Measurements from ENCODE around the gene PPP1R26. TPM values are rescaled to one million over a fixed set of nuclear protein-coding genes. Genes with fewer than 3 reads are reported as not detected.

The PPP1R26 gene
- polyA plus RNA-seq, 1 of the 3 experiments (the other 2 are of a cell fraction) = 20.1 TPM

DNA sequence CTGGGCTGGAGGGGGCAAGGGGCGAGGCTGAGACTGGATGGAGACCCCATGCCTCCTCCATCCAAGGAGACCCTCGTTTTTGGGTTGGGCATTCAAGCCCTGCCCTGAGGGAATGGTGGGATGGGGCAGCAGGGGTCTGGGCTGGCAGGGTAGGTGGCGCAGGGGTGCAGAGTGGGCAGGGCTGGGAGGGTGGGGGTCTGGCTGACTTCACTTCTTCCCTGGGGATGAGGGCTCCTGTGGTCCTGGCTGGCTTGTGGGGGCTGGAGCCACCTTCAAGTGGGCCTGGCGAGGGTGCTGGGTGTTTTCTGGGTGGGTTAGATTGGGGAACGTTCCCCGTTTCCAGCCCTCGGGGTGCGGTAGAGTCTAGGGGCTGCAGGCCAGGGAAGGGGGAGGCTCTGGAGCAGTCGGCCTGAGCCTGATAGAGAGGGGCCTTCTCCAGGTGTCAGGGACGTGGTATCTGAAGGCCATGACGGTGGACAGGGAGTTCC lies 42.1 kb downstream of the PPP1R26 start:
- H3K4me3 ChIP-seq (ENCODE audit: low read depth in 2 of 2, low read length in 1 of 2) = no peak overlapping the region
- CTCF ChIA-PET = interaction anchor here (1.6 kb wide), 1 partner anchor 17 kb away, joined by 5 read pairs; no protein-coding TSS in a partner anchor
- H4K20me1 ChIP-seq (ENCODE audit: insufficient read depth) = no peaks in the 10 kb centered on the region
- no peaks in the 10 kb centered on the region; a peak in 1 of 4 replicates for H3K4me1 ChIP-seq (ENCODE audit: control insufficient read depth in 1 of 2, insufficient read depth in 2 of 2, low read depth in 1 of 2, low read length in 1 of 2)
- H3K27ac ChIP-seq (ENCODE audit: low read depth in 2 of 2, low read length in 1 of 2) = no peak overlapping the region
- no peaks in the 10 kb centered on the region for H3K9me2 ChIP-seq
- DNase-seq = no peak
- WGBS (ENCODE audit: low lambda C conversion rate) = 59% methylated on average over 11 of the region's 11 CpGs
- H2AFZ ChIP-seq (ENCODE audit: low read depth) = no peak overlapping the region
- H3K9ac ChIP-seq = no peak overlapping the region
- no peaks in the 10 kb centered on the region for H3K9me3 ChIP-seq
- H3K27me3 ChIP-seq (ENCODE audit: insufficient read depth) = no peaks in the 10 kb centered on the region
- POLR2A ChIA-PET = no interaction called here
- no peaks in the 10 kb centered on the region for H3F3A ChIP-seq (replicated peaks; ENCODE audit: insufficient read depth)
- no peaks in the 10 kb centered on the region for H3K36me3 ChIP-seq (replicated peaks in 1 of 2; ENCODE audit: control insufficient read depth in 1 of 2, insufficient read depth in 2 of 2, low read length in 1 of 2)
- TF ChIP-seq, protein P1, sequence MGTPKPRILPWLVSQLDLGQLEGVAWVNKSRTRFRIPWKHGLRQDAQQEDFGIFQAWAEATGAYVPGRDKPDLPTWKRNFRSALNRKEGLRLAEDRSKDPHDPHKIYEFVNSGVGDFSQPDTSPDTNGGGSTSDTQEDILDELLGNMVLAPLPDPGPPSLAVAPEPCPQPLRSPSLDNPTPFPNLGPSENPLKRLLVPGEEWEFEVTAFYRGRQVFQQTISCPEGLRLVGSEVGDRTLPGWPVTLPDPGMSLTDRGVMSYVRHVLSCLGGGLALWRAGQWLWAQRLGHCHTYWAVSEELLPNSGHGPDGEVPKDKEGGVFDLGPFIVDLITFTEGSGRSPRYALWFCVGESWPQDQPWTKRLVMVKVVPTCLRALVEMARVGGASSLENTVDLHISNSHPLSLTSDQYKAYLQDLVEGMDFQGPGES (IDR thresholded peaks at IDR 0.05; ENCODE audit: low read depth, low read length) = no peak
- TF ChIP-seq TEAD4 (IDR thresholded peaks at IDR 0.05; ENCODE audit: borderline replicate concordance, insufficient read depth) (no peak), FOXJ3 (CRISPR knock-in tag; IDR thresholded peaks at IDR 0.05) (no peak), GATA2 (CRISPR knock-in tag; IDR thresholded peaks at IDR 0.05) (no peak), RXRA (IDR thresholded peaks at IDR 0.05; ENCODE audit: borderline replicate concordance, low read depth) (no peak), GABPA (IDR thresholded peaks at IDR 0.05; ENCODE audit: low read depth) (no peak), FOXM1 (IDR thresholded peaks at IDR 0.05; ENCODE audit: low read depth) (no peak), TCF12 (IDR thresholded peaks at IDR 0.05) (no peak)
- TF ChIP-seq, protein P2, sequence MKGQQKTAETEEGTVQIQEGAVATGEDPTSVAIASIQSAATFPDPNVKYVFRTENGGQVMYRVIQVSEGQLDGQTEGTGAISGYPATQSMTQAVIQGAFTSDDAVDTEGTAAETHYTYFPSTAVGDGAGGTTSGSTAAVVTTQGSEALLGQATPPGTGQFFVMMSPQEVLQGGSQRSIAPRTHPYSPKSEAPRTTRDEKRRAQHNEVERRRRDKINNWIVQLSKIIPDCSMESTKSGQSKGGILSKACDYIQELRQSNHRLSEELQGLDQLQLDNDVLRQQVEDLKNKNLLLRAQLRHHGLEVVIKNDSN (IDR thresholded peaks at IDR 0.05; ENCODE audit: borderline replicate concordance, low read depth) = no peak
- TF ChIP-seq, protein P3, sequence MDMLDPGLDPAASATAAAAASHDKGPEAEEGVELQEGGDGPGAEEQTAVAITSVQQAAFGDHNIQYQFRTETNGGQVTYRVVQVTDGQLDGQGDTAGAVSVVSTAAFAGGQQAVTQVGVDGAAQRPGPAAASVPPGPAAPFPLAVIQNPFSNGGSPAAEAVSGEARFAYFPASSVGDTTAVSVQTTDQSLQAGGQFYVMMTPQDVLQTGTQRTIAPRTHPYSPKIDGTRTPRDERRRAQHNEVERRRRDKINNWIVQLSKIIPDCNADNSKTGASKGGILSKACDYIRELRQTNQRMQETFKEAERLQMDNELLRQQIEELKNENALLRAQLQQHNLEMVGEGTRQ (IDR thresholded peaks at IDR 0.05; ENCODE audit: borderline replicate concordance, low read depth, low read length) = no peak
- H3K4me2 ChIP-seq = no peak overlapping the region
- no peaks in the 10 kb centered on the region for H3K79me2 ChIP-seq (ENCODE audit: insufficient read depth)

DNA sequence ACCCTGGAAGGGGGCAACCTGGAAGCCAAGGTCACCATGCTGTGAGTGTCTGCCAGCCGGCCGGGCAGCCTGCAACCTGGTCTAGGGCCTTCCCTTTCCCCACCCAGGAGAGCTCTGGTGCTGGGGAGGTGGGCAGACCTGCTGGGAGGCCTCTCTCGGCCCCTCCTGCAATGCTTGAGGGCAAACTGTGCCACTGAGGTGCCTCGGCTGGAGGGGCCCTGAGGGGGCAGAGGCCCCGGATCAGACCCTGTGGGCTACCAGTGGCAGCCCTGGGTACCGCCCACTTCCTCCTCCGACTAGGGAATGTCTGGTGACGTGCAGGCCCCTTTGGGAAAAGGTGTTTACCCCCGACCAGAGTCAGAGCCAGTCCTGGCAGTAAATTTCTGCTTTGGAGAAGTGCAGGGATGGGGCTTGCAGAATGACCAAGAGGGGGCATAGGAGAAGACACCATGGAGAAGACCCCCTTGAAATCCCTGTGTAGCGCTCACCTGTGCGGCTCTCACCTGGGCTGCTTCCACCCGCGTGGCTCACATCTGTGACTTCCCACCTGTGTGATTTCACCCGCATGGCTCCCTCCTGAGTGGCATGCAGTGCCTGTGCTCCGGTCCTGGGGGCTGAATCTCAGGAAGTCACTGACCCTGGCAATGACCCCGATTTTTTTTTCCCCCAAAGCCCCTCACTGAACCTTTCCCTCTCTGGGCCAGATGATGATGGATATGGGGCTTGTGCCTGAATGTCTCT lies 42.7 kb downstream of the PPP1R26 start:
- H4K20me1 ChIP-seq (ENCODE audit: insufficient read depth) = no peaks in the 10 kb centered on the region
- ChIA-PET POLR2A (no interaction called here), CTCF (interaction anchor here (1.6 kb wide), 1 partner anchor 18 kb away, joined by 5 read pairs; no protein-coding TSS in a partner anchor)
- TF ChIP-seq TEAD4 (IDR thresholded peaks at IDR 0.05; ENCODE audit: borderline replicate concordance, insufficient read depth) (no peak), CHD2 (IDR thresholded peaks at IDR 0.05; ENCODE audit: low read length, partially characterized antibody) (no peak), GATA2 (CRISPR knock-in tag; IDR thresholded peaks at IDR 0.05) (no peak), POLR2AphosphoS5 (IDR thresholded peaks at IDR 0.05; ENCODE audit: low read depth, low read length) (no peak), GABPA (IDR thresholded peaks at IDR 0.05; ENCODE audit: low read depth) (no peak), SMC3 (IDR thresholded peaks at IDR 0.05; ENCODE audit: low read depth, low read length) (no peak), ELF1 (IDR thresholded peaks at IDR 0.05) (no peak), SIN3A (IDR thresholded peaks at IDR 0.05; ENCODE audit: borderline replicate concordance, low read depth, low read length) (no peak)
- TF ChIP-seq, protein P4, sequence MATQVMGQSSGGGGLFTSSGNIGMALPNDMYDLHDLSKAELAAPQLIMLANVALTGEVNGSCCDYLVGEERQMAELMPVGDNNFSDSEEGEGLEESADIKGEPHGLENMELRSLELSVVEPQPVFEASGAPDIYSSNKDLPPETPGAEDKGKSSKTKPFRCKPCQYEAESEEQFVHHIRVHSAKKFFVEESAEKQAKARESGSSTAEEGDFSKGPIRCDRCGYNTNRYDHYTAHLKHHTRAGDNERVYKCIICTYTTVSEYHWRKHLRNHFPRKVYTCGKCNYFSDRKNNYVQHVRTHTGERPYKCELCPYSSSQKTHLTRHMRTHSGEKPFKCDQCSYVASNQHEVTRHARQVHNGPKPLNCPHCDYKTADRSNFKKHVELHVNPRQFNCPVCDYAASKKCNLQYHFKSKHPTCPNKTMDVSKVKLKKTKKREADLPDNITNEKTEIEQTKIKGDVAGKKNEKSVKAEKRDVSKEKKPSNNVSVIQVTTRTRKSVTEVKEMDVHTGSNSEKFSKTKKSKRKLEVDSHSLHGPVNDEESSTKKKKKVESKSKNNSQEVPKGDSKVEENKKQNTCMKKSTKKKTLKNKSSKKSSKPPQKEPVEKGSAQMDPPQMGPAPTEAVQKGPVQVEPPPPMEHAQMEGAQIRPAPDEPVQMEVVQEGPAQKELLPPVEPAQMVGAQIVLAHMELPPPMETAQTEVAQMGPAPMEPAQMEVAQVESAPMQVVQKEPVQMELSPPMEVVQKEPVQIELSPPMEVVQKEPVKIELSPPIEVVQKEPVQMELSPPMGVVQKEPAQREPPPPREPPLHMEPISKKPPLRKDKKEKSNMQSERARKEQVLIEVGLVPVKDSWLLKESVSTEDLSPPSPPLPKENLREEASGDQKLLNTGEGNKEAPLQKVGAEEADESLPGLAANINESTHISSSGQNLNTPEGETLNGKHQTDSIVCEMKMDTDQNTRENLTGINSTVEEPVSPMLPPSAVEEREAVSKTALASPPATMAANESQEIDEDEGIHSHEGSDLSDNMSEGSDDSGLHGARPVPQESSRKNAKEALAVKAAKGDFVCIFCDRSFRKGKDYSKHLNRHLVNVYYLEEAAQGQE (IDR thresholded peaks at IDR 0.05; ENCODE audit: low read depth, low read length) = no peak
- TF ChIP-seq, protein P5, sequence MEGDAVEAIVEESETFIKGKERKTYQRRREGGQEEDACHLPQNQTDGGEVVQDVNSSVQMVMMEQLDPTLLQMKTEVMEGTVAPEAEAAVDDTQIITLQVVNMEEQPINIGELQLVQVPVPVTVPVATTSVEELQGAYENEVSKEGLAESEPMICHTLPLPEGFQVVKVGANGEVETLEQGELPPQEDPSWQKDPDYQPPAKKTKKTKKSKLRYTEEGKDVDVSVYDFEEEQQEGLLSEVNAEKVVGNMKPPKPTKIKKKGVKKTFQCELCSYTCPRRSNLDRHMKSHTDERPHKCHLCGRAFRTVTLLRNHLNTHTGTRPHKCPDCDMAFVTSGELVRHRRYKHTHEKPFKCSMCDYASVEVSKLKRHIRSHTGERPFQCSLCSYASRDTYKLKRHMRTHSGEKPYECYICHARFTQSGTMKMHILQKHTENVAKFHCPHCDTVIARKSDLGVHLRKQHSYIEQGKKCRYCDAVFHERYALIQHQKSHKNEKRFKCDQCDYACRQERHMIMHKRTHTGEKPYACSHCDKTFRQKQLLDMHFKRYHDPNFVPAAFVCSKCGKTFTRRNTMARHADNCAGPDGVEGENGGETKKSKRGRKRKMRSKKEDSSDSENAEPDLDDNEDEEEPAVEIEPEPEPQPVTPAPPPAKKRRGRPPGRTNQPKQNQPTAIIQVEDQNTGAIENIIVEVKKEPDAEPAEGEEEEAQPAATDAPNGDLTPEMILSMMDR (IDR thresholded peaks at IDR 0.05) = no peak
- H3K4me1 ChIP-seq (ENCODE audit: control insufficient read depth in 1 of 2, insufficient read depth in 2 of 2, low read depth in 1 of 2, low read length in 1 of 2) = no peaks in the 10 kb centered on the region; a peak in 1 of 4 replicates
- WGBS (ENCODE audit: low lambda C conversion rate) = 66% methylated on average over 15 of the region's 16 CpGs
- no peak overlapping the region for H3K4me2 ChIP-seq
- no peak overlapping the region for H3K4me3 ChIP-seq (ENCODE audit: low read depth in 2 of 2, low read length in 1 of 2)
- H3K27me3 ChIP-seq (ENCODE audit: insufficient read depth) = no peaks in the 10 kb centered on the region
- H3K36me3 ChIP-seq (replicated peaks in 1 of 2; ENCODE audit: control insufficient read depth in 1 of 2, insufficient read depth in 2 of 2, low read length in 1 of 2) = no peaks in the 10 kb centered on the region
- H3K9ac ChIP-seq = no peak overlapping the region
- no peaks in the 10 kb centered on the region for H3F3A ChIP-seq (replicated peaks; ENCODE audit: insufficient read depth)
- H3K79me2 ChIP-seq (ENCODE audit: insufficient read depth) = no peaks in the 10 kb centered on the region
- no peak overlapping the region for H3K27ac ChIP-seq (ENCODE audit: low read depth in 2 of 2, low read length in 1 of 2)
- no peaks in the 10 kb centered on the region for H3K9me3 ChIP-seq
- no peak for DNase-seq
- H3K9me2 ChIP-seq = no peaks in the 10 kb centered on the region
- H2AFZ ChIP-seq (ENCODE audit: low read depth) = no peak overlapping the region
